H1 (cell line): ENCODE results near the gene SMARCD1. TPM values are rescaled to one million over a fixed set of nuclear protein-coding genes. Genes with fewer than 3 reads are reported as not detected.
A peak's percentile ranks its signal among the peaks of the same experiment; 100 is the strongest.

Experiments
- CTCF ChIA-PET: fragments of 300-600 bp; sonication (Branson Sonifier 250); formaldehyde crosslinking; loops from one replicate; lab custom pipeline; 2021; ENCODE audit not compliant: partially characterized antibody; lab: Charles Lee
- POLR2A ChIA-PET: fragments of 300-600 bp; sonication (Branson Sonifier 250); formaldehyde crosslinking; loops from one replicate; lab custom pipeline; 2021; ENCODE audit warnings: inconsistent platforms; ENCODE audit not compliant: partially characterized antibody; lab: Charles Lee
- DNase-seq, 2 experiments: peaks; one replicate each; pipeline versions ENCODE4 v3.0.0 to v3.0.0-alpha.2; 2010 to 2022; ENCODE audit warnings: low spot score in 2 of 2, low read depth in 1 of 2, mixed read lengths in 1 of 2
- FAIRE-seq: peaks from 2 replicates; lab custom pipeline; 2011; peaks lifted over from hg19 to GRCh38; lab: Jason Lieb, UNC
- H2AFZ ChIP-seq: 2 replicates; pipeline ENCODE4 v1.8.1; 2012; ENCODE audit warnings: low read length, inconsistent platforms
- H2AK5ac ChIP-seq: 2 replicates; pipeline ENCODE4 v1.6.1; 2013; ENCODE audit warnings: low read depth, low read length
- H2BK120ac ChIP-seq: replicated peaks from 2 replicates; pipeline ENCODE3; 2013; ENCODE audit warnings: low read depth, low read length, inconsistent platforms
- H2BK12ac ChIP-seq: 2 replicates; pipeline ENCODE4 v1.6.1; 2013; ENCODE audit warnings: low read depth, low read length
- H2BK15ac ChIP-seq: 2 replicates; pipeline ENCODE4 v1.6.1; 2013; ENCODE audit warnings: low read length
- H2BK20ac ChIP-seq: 2 replicates; pipeline ENCODE4 v1.6.1; 2013; ENCODE audit warnings: low read length
- H2BK5ac ChIP-seq: 2 replicates; pipeline ENCODE4 v1.6.1; 2013; ENCODE audit warnings: low read depth, low read length
- H3K14ac ChIP-seq: 2 replicates; pipeline ENCODE4 v1.6.1; 2013; ENCODE audit warnings: inconsistent platforms; ENCODE audit not compliant: insufficient read length
- H3K18ac ChIP-seq: 2 replicates; pipeline ENCODE4 v1.6.1; 2013; ENCODE audit warnings: low read length; ENCODE audit errors: extremely low read depth
- H3K23ac ChIP-seq: 2 replicates; pipeline ENCODE4 v1.6.1; 2013; ENCODE audit warnings: inconsistent platforms; ENCODE audit not compliant: insufficient read length
- H3K23me2 ChIP-seq: 2 replicates; pipeline ENCODE4 v1.6.1; 2013; ENCODE audit warnings: low read depth, low read length
- H3K27ac ChIP-seq: 2 replicates; pipeline ENCODE4 v1.6.1; 2011; ENCODE audit warnings: low read depth, low read length, inconsistent platforms
- H3K27me3 ChIP-seq, 4 experiments: replicated peaks in 1 of 4; 1 replicate in 1 of 4; 2 replicates in 3 of 4; pipeline versions ENCODE4 v1.6.1 to v1.8.1; 2011 to 2013; ENCODE audit warnings: low read length in 3 of 4, mild to moderate bottlenecking in 3 of 4, inconsistent platforms in 2 of 4, mixed read lengths in 2 of 4, moderate library complexity in 1 of 4; ENCODE audit not compliant: control insufficient read depth in 3 of 4, insufficient read depth in 3 of 4; ENCODE audit errors: extremely low read depth in 1 of 4
- H3K36me3 ChIP-seq, 4 experiments: 2 replicates each; pipeline versions ENCODE4 v1.6.1 to v1.8.1; 2011 to 2013; ENCODE audit warnings: mild to moderate bottlenecking in 4 of 4, low read length in 3 of 4, moderate library complexity in 2 of 4, control low read depth in 1 of 4, inconsistent platforms in 1 of 4; ENCODE audit not compliant: insufficient read depth in 4 of 4, control insufficient read depth in 2 of 4
- H3K4ac ChIP-seq: replicated peaks from 2 replicates; pipeline ENCODE3; 2013; ENCODE audit warnings: low read length, low read depth, mixed read lengths, inconsistent platforms; ENCODE audit not compliant: insufficient read length
- H3K4me1 ChIP-seq, 4 experiments: replicated peaks in 1 of 4; 1 replicate in 1 of 4; 2 replicates in 3 of 4; pipeline versions ENCODE4 v1.6.1 to v1.8.1; 2011 to 2013; ENCODE audit warnings: low read length in 3 of 4, inconsistent platforms in 2 of 4, mixed read lengths in 1 of 4; ENCODE audit not compliant: insufficient read depth in 4 of 4, control insufficient read depth in 3 of 4
- H3K4me2 ChIP-seq, 2 experiments: 2 replicates each; pipeline versions ENCODE4 v1.6.1 to v1.8.1; 2011 to 2013; ENCODE audit warnings: low read depth in 2 of 2, low read length in 2 of 2, control low read depth in 1 of 2, inconsistent platforms in 1 of 2, mild to moderate bottlenecking in 1 of 2; ENCODE audit not compliant: insufficient read depth in 1 of 2
- H3K4me3 ChIP-seq, 4 experiments: fragments of 200-600, 300-600 bp in 1 of 4; sonication (generic), shearing (Covaris generic), sonication (Bioruptor Twin) in 1 of 4; 2 replicates each; pipeline versions ENCODE4 v1.5.1 to v1.8.1; 2011 to 2016; ENCODE audit warnings: low read length in 4 of 4, low read depth in 3 of 4, control low read depth in 2 of 4, inconsistent platforms in 2 of 4, mild to moderate bottlenecking in 2 of 4, mixed read lengths in 1 of 4, moderate library complexity in 1 of 4; ENCODE audit not compliant: insufficient read depth in 2 of 4; ENCODE audit errors: extremely low read depth in 1 of 4
- H3K56ac ChIP-seq: replicated peaks from 2 replicates; pipeline ENCODE3; 2013; ENCODE audit warnings: low read depth, mild to moderate bottlenecking, mixed read lengths, low read length, inconsistent platforms; ENCODE audit not compliant: insufficient read length
- H3K79me1 ChIP-seq: 2 replicates; pipeline ENCODE4 v1.6.1; 2013; ENCODE audit warnings: low read depth, low read length, control low read depth
- H3K79me2 ChIP-seq, 2 experiments: 2 replicates each; pipeline versions ENCODE4 v1.6.1 to v1.8.1; 2012 to 2013; ENCODE audit warnings: low read length in 2 of 2, mild to moderate bottlenecking in 2 of 2, inconsistent platforms in 1 of 2; ENCODE audit not compliant: insufficient read depth in 2 of 2, control insufficient read depth in 1 of 2
- H3K9ac ChIP-seq, 4 experiments: replicated peaks in 1 of 4; 1 replicate in 1 of 4; 2 replicates in 3 of 4; pipeline versions ENCODE4 v1.6.1 to v1.8.1; 2011 to 2013; ENCODE audit warnings: low read depth in 3 of 4, low read length in 3 of 4, control low read depth in 2 of 4, mild to moderate bottlenecking in 2 of 4, moderate library complexity in 2 of 4, inconsistent platforms in 1 of 4; ENCODE audit errors: extremely low read depth in 1 of 4
- H3K9me3 ChIP-seq, 2 experiments: 2 replicates each; pipeline versions ENCODE4 v1.6.1 to v1.8.1; 2012 to 2013; ENCODE audit warnings: mild to moderate bottlenecking in 2 of 2, moderate library complexity in 2 of 2, control low read depth in 1 of 2, inconsistent platforms in 1 of 2, low read depth in 1 of 2, low read length in 1 of 2, mixed read lengths in 1 of 2; ENCODE audit not compliant: insufficient read depth in 2 of 2
- H4K20me1 ChIP-seq, 2 experiments: replicated peaks in 1 of 2; 2 replicates each; pipeline versions ENCODE3 to v1.8.1; 2011 to 2013; ENCODE audit warnings: inconsistent platforms in 2 of 2, low read length in 2 of 2, mild to moderate bottlenecking in 1 of 2; ENCODE audit not compliant: insufficient read depth in 2 of 2, control insufficient read depth in 1 of 2
- H4K5ac ChIP-seq: 2 replicates; pipeline ENCODE4 v1.6.1; 2013; ENCODE audit warnings: low read length, low read depth, mixed read lengths, inconsistent platforms; ENCODE audit not compliant: insufficient read length
- H4K8ac ChIP-seq: 2 replicates; pipeline ENCODE4 v1.8.0; 2013; ENCODE audit warnings: mild to moderate bottlenecking, moderate library complexity, low read length, inconsistent platforms; ENCODE audit not compliant: insufficient read depth; ENCODE audit errors: extremely low read depth
- H4K91ac ChIP-seq: replicated peaks from 2 replicates; pipeline ENCODE3; 2013; ENCODE audit warnings: low read length, mixed read lengths, inconsistent platforms; ENCODE audit not compliant: insufficient read length
- CREB1 ChIP-seq: IDR thresholded peaks from 2 replicates; pipeline ENCODE4 v1.6.1; 2012; ENCODE audit warnings: inconsistent platforms
- EGR1 ChIP-seq: IDR thresholded peaks from 2 replicates; pipeline ENCODE4 v1.6.1; 2011; ENCODE audit warnings: low read depth, low read length, borderline replicate concordance
- HDAC6 ChIP-seq: IDR thresholded peaks from one replicate; pipeline ENCODE4 v1.7.1; 2012; ENCODE audit warnings: low read depth, mild to moderate bottlenecking, inconsistent platforms, low read length, moderate library complexity
- POU5F1 ChIP-seq: IDR thresholded peaks from 2 replicates; pipeline ENCODE4 v1.6.1; 2011; ENCODE audit warnings: low read depth, mild to moderate bottlenecking, low read length, moderate library complexity
- RFX5 ChIP-seq: IDR thresholded peaks from 2 replicates; pipeline ENCODE4 v1.6.1; 2011; ENCODE audit warnings: low read depth, low read length, improper control_type of control experiment, borderline replicate concordance
- TAF1 ChIP-seq: IDR thresholded peaks from 2 replicates; pipeline ENCODE4 v1.6.1; 2011; ENCODE audit warnings: mild to moderate bottlenecking, low read depth, low read length
- WGBS, 2 experiments: shearing (Covaris generic) in 1 of 2; methylation state at CpG; one replicate each; pipeline versions ENCODE4 v1.1.6 to v1.1.7; 2013 to 2015; ENCODE audit warnings: low lambda C conversion rate in 2 of 2, mixed read lengths in 2 of 2, inconsistent platforms in 1 of 2, low coverage in 1 of 2, missing lambda C conversion rate in 1 of 2; ENCODE audit not compliant: insufficient replicate concordance in 2 of 2, insufficient coverage in 1 of 2, insufficient read length in 1 of 2; ENCODE audit errors: extremely low coverage in 1 of 2, missing lambda C conversion rate in 1 of 2; 5-methylcytosine and 5-hydroxymethylcytosine counted together
- polyA plus RNA-seq, 7 experiments: library from polyadenylated mRNA; depleted of rRNA in 3 of 7; stranded (reverse) in 5 of 7; unstranded in 2 of 7; fragments of >200 nt in 5 of 7; fragments of 200-250 nt in 2 of 7; gene quantifications; 1 replicate in 5 of 7; 2 replicates in 1 of 7; 4 replicates in 1 of 7; pipeline versions ENCODE4 v1.2.1 to v1.2.3, GENCODE V29; 2011 to 2013; ENCODE audit warnings: missing spikeins in 2 of 7, mixed read lengths in 2 of 7
- total RNA-seq: library from RNA; stranded (reverse); fragmentation: NEBNext Ultra II Directional; extraction: Animal tissue kit (Norgen Biotek cat#: 25700); gene quantifications from 2 replicates; pipeline ENCODE4 v1.2.1, GENCODE V29; 2021

The SMARCD1 gene
- total and polyA plus RNA-seq, 2 of the 8 experiments (the other 6 are each of a cell fraction or from before 2014, with no cell fraction given), result 128 to 130 TPM

DNA sequence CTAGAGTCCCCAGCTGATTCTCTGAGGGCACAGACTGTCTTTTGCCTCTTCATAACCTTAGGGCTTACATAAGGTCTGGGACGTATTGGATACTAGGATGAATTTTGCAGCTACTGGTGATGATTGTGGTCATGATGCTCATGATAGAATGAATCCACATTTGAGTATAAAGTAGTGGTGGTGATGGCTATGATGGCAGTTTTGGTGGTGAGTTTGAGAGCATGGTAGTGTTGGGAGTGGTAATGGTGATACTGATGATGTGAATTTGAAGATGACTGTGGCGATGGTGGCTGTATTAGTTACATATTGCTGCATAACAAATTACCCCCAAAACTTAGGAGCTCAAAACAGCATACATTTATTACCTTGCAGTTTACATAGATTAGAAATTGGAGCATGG is 41.8 kb upstream of the SMARCD1 start:
- H2BK5ac ChIP-seq, result no peak overlapping the region
- no peak overlapping the region for H3K27ac ChIP-seq
- no peak overlapping the region for H4K91ac ChIP-seq
- no peaks in the 10 kb centered on the region for H4K20me1 ChIP-seq
- H3K79me2 ChIP-seq, result no peaks in the 10 kb centered on the region
- no peak overlapping the region for H3K23ac ChIP-seq
- no peaks in the 10 kb centered on the region; the same call in 1 of the 2 replicates for H3K23me2 ChIP-seq
- peak overlapping the region; percentile 14 for H3K56ac ChIP-seq
- no peaks in the 10 kb centered on the region for H3K36me3 ChIP-seq
- no peak overlapping the region for H3K18ac ChIP-seq
- DNase-seq (no peak), FAIRE-seq (no peak)
- H3K27me3 ChIP-seq, result peaks cover 0 to 3% (median under 1%) of the 10 kb centered on the region in 4 experiments; a peak in 3 of 7 replicates
- ChIA-PET CTCF (interaction anchor here (0.6 to 13.4 kb wide), 8 partner anchors 9 to 176 kb away, joined by 3 to 296 read pairs (median 4); partner anchors contain the start of gene AQP6), POLR2A (interaction anchor here (5.4 kb wide), 1 partner anchor 12 kb away, joined by 19 read pairs; no protein-coding TSS in a partner anchor)
- WGBS, 2 experiments, result 89% methylated on average over 2 of the region's 2 CpGs; no CpG with 5 or more reads in 1 of the 2 experiments
- H3K4me1 ChIP-seq, result no peaks in the 10 kb centered on the region
- H2AK5ac ChIP-seq, result no peak overlapping the region
- no peak overlapping the region for H2BK120ac ChIP-seq
- no peak overlapping the region for H4K5ac ChIP-seq
- H2BK20ac ChIP-seq, result no peak overlapping the region
- no peak overlapping the region for H2BK12ac ChIP-seq
- no peak overlapping the region for H3K4me2 ChIP-seq
- no peaks in the 10 kb centered on the region for H3K9me3 ChIP-seq
- no peak overlapping the region for H3K4me3 ChIP-seq
- no peak overlapping the region for H3K14ac ChIP-seq
- H3K9ac ChIP-seq, result no peak overlapping the region
- no peak overlapping the region for H3K4ac ChIP-seq
- H2AFZ ChIP-seq, result no peak overlapping the region
- H4K8ac ChIP-seq, result no peak overlapping the region
- no peaks in the 10 kb centered on the region for H3K79me1 ChIP-seq
- H2BK15ac ChIP-seq, result no peak overlapping the region
- TF ChIP-seq HDAC6 (no peak), POU5F1 (no peak), TAF1 (no peak), EGR1 (no peak), CREB1 (no peak), RFX5 (no peak)
